GM21576 (cell line): Measurements from ENCODE around the gene P2RX2.

Experiments used
- ATAC-seq: cut with Tn5 transposase; IDR thresholded peaks from one replicate; pipeline ENCODE4 v1.9.1; 2021; ENCODE audit warnings: mild to moderate bottlenecking, moderate library complexity; ENCODE audit not compliant: unreplicated experiment

P2RX2 gene

DNA sequence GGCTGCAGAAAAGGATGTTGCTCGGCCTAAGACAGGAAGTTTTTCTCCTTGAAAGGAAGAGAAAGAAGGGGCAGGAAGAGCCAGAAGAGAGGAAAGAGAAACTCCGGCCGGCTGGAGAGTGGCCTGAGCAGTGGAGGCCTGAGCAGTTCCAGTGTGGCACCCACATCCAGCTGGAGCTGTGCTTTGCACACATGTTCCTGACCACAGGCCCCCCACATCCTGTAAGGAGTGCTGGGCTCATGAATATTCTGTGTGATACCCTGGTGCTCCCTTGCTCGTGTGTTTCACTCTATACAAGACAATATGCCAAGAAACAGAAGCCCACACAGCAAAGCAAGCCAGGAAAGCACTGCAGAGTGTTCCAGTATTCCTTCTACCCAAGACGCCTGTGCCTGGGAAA, 41.5 kb downstream of the P2RX2 start:
- no peak for ATAC-seq

DNA sequence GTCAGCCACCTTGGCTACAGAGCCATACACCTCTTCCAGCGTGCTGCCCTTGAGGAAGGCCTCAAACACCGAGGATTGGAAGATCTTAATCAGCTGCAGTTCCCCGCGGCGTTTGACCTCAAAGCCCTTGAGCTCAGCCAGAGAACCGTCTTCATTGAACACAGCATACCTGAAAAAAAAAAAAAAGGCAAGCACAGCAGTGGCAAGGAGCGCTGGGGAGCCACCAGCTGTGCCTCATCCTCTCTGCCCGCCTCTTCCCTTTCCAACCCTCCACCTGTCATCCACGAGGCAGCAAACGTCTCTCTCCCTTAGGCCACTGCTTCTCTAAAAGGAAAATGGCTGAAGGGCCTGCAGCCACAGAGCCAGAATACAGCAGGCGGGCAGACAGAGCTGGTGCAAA, 42.4 kb downstream of the P2RX2 start:
- ATAC-seq = no peak

GRCh38 chr12:132661972-132662371, 43.4 kb downstream of the P2RX2 start:
- ATAC-seq = no peak

- ATAC-seq = no peak
Observed at GRCh38 chr12:132662901-132663755, 44.6 kb downstream of the P2RX2 start.

DNA sequence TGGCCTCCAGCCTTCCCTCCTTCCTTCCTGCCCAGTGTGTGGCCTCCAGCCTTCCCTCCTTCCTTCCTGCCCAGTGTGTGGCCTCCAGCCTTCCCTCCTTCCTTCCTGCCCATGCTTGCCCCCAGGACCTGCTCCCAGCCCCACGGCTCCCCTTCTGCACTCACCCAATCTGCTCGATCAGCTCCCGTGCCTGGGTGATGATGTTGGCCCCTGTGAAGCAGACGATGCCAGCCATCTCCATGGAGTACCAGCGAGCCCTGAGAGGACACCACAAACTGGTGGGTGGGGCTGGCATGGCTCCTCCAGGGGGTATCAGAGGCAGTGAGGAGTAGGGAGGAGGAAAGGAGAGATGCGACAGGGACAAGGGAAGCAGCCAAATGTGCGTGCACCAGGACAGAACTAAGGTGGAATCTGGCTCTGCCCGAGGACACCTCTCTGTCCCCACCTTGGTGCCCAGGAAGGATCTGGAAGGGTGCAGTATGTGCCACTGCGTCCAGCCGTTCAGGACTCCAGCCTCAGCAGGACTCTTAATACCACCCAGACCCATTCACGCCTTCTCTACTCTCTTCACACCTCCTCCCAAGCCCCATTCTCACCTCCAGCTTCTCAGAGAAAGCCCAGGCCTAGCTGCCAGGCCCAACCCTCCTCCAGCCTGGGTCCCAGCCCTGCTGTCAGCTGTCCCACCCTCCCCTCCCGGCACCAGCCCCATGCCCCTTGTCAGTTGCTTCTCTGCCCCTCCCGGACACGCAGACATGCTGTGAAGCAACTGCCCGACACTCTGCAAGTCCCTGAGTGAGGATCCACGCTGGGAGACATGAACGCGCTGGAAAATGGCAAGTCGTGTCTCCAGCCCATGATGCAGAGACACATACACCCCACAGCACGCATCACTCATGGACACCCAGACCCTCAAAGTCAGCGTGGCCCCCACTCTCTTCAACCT, 45.9 kb downstream of the P2RX2 start:
- ATAC-seq = no peak

GRCh38 chr12:132665149-132665491, 46.5 kb downstream of the P2RX2 start:
- no peak for ATAC-seq

DNA sequence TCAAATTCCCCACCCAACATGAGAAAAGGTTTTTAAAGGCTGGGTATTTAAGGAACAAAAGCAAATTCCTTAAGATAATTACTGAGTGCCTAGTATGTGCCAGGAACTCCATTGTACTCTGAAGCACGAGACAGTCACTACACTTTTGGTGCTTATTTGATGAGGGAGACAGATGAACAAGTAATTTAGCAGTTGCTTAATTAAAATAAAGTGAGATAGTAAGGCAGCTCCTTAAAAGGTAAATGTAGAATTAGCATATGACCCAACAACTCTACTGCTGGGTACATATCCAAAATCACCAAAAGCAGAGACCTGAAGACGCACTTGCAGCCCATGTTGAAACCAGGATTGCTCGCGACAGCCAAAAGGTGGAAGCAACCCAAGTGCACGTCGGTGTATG, 47.2 kb downstream of the P2RX2 start:
- ATAC-seq = no peak

GRCh38 chr12:132668191-132669088, 49.9 kb downstream of the P2RX2 start:
- ATAC-seq = no peak

GRCh38 chr12:132669166-132669879, 50.7 kb downstream of the P2RX2 start:
- ATAC-seq = no peak
